RWPE1 (cell line): Measurements from ENCODE around the gene NAALADL2.

Source experiments
- CTCF ChIA-PET: fragments of 350-600 bp; sonication (Branson Sonifier 250); formaldehyde crosslinking; extraction: SDS; loops from one replicate; lab custom pipeline; 2021; lab: Yijun Ruan, JAX
- POLR2A ChIA-PET: fragments of 400-600 bp; formaldehyde crosslinking; extraction: SDS; loops from one replicate; lab custom pipeline; 2020; ENCODE audit warnings: antibody characterized with exemption; ENCODE audit not compliant: low non-redundant PET; lab: Yijun Ruan, JAX
- DNase-seq: peaks from one replicate; pipeline ENCODE4 v3.0.0; 2012; ENCODE audit warnings: low spot score
- H3K27ac ChIP-seq: fragments of 450-650 bp; 2 replicates; pipeline ENCODE4 v1.5.1; 2017
- TF ChIP-seq, protein P1 (sequence below): fragments of 450-650 bp; conservative IDR thresholded peaks from 2 replicates; pipeline ENCODE4 v1.5.1; 2017; ENCODE audit warnings: low read depth, mild to moderate bottlenecking

The NAALADL2 gene

DNA sequence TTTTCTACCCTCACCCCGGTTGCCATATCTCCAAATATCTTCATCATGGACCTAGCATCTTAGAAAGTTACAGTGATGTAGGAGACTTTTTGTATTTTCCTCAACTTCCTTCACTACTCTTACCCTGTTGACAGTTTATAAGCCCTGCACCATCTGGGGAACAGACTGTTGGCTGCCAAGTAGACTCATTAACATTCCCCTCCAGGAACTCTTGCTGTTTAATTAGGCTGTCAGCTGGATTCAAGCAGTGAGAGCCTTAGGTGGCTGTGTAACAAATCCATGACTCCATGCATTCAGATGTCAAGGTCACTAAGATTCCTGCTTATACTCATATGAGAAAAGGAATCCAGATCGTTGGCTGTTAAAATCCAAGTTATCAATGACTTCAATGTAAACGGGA is 198.3 kb downstream of the NAALADL2 start:
- ChIA-PET CTCF (no interaction called here), POLR2A (no interaction called here)
- TF ChIP-seq, protein P1, sequence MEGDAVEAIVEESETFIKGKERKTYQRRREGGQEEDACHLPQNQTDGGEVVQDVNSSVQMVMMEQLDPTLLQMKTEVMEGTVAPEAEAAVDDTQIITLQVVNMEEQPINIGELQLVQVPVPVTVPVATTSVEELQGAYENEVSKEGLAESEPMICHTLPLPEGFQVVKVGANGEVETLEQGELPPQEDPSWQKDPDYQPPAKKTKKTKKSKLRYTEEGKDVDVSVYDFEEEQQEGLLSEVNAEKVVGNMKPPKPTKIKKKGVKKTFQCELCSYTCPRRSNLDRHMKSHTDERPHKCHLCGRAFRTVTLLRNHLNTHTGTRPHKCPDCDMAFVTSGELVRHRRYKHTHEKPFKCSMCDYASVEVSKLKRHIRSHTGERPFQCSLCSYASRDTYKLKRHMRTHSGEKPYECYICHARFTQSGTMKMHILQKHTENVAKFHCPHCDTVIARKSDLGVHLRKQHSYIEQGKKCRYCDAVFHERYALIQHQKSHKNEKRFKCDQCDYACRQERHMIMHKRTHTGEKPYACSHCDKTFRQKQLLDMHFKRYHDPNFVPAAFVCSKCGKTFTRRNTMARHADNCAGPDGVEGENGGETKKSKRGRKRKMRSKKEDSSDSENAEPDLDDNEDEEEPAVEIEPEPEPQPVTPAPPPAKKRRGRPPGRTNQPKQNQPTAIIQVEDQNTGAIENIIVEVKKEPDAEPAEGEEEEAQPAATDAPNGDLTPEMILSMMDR = no peak
- no peak for DNase-seq
- H3K27ac ChIP-seq = no peak overlapping the region

DNA sequence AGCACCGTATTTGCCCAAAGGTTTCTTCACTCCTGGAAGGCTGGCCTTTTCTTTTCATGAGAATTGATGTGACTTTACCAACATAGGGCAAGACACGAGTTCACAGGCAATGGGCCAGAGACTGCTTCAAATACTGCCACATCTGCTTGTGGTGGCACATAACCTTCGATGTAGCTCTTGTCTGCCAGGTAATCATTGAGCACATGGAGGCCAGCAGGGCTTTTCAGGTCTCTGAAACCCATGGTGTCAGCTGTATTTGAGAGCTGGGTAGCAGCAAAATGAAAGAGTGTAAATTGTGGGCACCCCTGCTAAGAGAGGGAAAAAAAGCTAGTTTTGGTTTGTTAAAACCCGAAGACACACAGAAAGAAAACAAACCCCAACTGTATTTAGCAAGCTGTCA is 200.7 kb downstream of the NAALADL2 start:
- TF ChIP-seq, protein P1 = no peak
- POLR2A ChIA-PET = no interaction called here
- DNase-seq = no peak
- CTCF ChIA-PET = interaction anchor here (0.6 kb wide), 1 partner anchor 661 kb away, joined by 4 read pairs; no protein-coding TSS in a partner anchor
- H3K27ac ChIP-seq = no peak overlapping the region

DNA sequence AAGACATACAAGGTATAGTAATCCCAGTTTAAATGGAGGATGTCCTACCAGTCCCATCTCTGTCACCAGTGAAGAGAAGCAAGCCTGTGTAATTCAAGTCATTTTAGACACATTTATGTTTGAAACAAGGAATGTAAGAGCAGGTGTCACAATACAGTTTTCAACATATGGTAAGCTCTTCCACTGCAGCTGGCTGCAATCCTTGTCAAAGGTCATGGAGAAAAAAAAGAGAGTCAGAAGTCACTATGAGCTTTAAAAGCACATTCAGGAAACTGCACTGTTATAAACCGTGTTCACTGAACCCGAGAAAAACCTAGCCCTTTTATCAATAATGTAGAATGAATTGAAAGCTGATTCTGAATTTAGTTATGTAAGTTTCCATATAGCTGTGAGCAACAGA is 206.4 kb downstream of the NAALADL2 start:
- TF ChIP-seq, protein P1 = no peak
- no peak for DNase-seq
- POLR2A ChIA-PET = no interaction called here
- H3K27ac ChIP-seq = no peak overlapping the region
- CTCF ChIA-PET = interaction anchor here (0.6 to 0.7 kb wide), 2 partner anchors 166 to 1273 kb away, joined by 3 read pairs; no protein-coding TSS in a partner anchor

DNA sequence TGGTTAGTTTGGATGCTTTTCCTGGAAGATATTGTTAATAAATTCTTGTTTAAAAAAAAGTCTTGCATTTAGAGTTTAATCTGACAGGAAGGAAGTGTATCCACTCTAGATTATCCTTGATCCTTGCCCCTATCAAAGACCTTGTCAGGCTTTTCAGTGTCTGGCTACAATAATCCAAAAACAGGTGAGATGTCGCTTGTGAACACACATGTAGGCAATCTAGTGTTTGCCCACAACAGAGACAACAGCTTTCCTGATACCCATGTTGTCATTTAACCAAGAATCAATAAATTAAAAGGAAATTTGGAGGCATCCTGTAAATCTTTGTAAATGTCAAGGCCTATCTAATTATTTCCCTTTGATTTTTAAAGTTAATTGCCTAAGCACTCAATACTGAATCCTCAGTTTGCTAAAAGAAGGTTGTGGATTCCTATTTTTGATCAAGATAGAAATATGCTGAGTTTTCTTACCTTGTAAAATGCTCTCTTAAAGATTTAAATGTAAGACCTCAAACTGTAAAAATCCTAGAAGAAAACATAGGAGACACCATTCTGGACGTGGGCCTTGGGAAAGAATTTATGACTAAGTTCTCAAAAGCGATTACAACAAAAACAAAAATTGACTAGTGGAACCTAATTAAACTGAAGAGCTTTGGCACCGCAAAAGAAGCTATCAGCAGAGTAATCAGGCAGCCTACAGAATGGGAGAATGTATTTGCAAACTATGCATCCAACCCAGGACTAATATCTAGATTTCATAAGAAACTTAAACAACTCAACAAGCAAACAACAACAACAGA is 207.7 kb downstream of the NAALADL2 start:
- CTCF ChIA-PET = no interaction called here
- no peak for DNase-seq
- H3K27ac ChIP-seq = no peak overlapping the region
- TF ChIP-seq, protein P1 = no peak
- POLR2A ChIA-PET = no interaction called here

DNA sequence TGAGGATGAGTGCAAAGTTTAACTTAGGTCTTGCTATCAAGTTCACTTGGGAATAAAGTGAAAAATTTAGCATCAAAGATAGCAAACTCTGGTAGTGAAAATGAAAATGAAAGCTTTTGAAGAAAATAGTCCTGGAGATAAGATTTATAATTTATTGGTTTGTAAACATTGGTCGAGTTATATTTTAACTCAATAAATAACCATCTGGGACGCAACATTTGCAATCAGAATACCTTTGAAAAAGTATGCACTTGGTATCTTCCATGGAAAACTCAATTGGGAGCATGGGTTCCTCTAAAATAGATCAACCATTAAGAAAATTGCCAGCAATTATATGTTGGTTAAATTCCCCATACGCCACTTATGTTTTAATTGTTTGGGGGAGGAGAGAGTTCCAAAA is 209.5 kb downstream of the NAALADL2 start:
- TF ChIP-seq, protein P1 = no peak
- H3K27ac ChIP-seq = no peak overlapping the region
- POLR2A ChIA-PET = no interaction called here
- CTCF ChIA-PET = no interaction called here
- no peak for DNase-seq

DNA sequence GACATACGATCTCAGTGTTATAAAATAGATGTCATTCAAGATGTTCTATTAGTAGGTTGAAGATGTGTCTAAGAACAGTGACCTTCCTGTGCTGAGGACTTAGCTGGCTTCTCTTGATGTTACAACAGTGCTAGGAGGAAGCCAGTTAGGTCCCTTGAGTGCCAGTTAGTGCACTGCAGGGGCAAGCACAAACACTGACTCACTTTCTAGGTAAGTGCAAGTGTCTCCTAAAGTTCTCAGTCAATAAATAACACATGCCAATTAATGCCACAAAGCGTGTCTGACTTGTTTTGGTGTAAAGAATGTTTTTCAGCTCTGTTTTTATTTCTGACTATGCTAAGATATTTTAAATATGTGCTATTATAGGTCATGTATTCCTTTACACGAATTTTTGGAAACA is 211.8 kb downstream of the NAALADL2 start:
- TF ChIP-seq, protein P1 = no peak
- ChIA-PET CTCF (interaction anchor here (0.6 kb wide), 1 partner anchor 98 kb away, joined by 3 read pairs; no protein-coding TSS in a partner anchor), POLR2A (no interaction called here)
- no peak for DNase-seq
- H3K27ac ChIP-seq = no peak overlapping the region
